Stimulated activated CD8-positive, alpha-beta memory T cell treated with anti-CD3 and anti-CD28 coated beads, Interleukin-12 subunit alpha, Interleukin-12 subunit beta, amount 100 ng/mL, for 24 hours (primary cell): ENCODE results near the gene MICOS13.

Source experiments
- DNase-seq: peaks from one replicate; pipeline ENCODE4 v3.0.0-alpha.2; 2020; ENCODE audit errors: extremely low read depth

Gene MICOS13

DNA sequence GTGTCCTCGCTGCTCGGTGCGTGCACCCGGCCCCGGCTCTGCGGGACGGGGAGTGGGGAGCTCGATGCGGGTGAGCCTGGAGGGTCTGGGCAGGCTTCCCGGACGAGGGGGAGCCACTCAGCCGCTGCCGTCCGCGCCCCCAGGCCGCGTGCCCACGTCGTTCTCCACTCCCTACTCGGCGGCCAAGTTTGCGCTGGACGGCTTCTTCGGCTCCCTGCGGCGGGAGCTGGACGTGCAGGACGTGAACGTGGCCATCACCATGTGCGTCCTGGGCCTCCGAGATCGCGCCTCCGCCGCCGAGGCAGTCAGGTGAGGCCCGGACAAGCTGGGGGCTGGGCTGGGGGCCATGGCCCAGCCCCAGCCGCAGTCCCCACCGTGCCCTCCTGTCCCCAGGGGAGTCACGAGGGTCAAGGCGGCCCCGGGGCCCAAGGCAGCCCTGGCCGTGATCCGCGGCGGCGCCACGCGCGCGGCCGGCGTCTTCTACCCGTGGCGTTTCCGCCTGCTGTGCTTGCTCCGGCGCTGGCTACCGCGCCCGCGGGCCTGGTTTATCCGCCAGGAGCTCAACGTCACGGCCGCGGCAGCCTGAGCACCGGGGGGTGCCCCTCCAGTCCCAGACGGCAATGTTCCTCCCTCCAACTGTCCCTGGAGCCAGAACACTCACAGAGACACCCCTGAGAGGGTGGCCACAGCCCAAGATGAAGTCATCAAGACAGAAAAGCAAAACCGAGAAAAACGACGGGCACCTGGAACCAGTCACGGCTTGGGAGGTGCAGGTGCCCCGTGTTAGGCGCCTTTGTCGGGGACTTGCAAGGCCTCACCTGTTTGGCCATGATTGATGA is 7.3 kb upstream of the MICOS13 start:
- DNase-seq: no peak

DNA sequence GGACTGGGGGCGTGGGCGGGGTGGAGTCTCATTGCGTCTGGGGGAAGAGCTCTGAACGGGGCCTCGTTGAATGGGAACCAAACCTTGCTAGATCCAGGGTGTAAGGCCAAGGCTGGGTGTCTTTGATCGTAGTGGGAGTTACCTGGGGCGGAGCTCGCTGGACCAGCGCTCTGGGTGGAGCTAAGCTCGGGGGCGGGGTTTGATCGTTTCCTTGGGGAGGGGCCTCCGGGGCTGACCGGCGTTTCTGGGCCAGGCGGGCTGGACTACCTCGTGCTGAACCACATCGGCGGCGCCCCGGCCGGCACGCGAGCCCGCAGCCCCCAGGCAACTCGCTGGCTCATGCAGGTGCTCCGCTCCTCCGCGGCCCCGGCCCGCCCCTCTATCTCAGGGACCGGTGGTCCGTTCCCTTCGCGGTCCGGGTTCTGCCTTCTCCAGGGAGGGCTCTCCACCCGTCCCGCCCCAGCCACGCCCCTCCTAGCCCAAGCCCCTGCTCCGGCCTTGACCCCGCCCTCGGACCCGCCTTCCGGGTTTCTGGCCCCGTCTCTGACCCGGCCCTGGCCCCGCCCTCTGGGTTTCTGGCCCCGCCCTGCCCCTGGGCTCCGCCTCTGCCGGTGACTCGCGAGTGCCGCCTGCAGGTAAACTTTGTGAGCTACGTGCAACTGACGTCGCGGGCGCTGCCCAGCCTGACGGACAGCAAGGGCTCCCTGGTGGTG is 6.5 kb upstream of the MICOS13 start:
- peak; percentile 99 for DNase-seq

DNA sequence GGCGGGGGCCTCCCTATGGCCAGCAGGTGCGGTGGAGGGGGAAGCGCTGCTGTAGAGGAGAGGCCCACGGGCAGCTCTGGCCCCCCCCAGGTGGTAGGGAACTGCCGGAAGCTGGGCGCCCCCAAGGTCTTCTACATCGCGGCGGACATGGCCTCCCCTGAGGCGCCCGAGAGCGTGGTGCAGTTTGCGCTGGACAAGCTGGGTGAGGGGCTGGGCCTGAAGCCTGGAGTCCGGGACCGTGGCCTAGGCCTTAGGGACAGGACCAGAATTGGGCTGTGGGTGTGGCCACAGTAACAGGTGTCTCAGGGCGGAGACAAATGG is 6.0 kb upstream of the MICOS13 start:
- no peak for DNase-seq

DNA sequence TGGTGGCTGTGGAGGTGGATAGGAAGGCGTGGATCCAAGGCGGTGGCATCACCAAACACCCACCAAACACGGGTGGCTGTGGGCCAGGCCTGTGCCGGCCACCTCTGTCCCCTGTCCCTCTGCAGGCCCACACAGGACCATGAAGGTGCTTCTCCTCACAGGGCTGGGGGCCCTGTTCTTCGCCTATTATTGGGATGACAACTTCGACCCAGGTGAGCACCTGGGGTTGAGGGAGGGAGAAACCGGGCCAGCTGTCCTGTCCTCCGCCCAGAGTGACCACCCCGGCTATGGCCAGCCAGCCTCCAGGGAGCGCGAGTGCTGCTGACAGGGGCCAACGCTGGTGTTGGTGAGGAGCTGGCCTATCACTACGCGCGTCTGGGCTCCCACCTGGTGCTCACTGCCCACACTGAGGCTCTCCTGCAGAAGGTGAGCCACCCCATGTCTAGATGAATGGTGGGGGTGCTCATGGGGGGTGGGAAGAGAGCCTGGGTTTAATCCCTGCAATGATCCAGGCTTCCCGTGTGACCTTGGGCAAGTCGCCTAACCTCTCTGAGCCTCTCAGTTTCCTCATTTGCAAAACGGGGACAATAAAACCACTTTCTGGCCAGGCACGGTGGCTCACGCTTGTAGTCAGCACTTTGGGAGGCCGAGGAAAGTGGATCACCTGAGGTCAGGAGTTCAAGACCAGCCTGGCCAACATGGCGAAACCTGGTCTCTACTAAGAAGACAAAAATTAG is 4.5 kb upstream of the MICOS13 start:
- DNase-seq: no peak

DNA sequence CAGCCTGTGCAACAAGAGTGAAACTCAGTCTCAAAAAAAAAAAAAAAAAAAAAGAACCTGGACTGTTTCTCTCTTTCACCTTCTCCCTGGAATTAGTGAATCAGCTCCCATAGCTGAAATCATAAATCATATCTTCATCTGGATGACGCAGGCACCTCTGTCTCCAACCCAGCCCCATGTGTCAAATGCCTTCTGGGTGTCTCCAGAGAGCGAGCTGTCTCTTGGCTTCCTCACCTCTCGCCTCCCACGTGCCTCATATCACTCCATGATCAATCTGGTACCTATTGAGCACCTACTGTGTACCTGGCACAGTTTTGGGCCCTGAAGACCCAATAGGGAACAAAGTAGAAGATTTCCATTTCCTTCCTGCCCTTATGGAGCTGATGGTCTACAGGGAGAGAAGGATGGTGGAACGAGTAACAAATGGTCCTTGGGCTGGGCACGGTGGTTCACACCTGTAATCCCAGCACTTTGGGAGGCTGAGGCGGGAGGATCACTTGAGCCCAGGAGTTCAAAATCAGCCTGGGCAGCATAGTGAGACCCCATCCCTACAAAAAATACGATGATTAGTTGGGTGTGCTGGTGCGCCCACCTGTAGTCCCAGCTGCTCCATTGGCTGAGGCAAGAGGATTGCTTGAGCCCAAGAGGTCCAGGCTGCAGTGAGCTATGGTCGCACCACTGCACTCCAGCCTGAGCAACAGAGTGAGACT is 3.0 kb upstream of the MICOS13 start:
- no peak for DNase-seq

DNA sequence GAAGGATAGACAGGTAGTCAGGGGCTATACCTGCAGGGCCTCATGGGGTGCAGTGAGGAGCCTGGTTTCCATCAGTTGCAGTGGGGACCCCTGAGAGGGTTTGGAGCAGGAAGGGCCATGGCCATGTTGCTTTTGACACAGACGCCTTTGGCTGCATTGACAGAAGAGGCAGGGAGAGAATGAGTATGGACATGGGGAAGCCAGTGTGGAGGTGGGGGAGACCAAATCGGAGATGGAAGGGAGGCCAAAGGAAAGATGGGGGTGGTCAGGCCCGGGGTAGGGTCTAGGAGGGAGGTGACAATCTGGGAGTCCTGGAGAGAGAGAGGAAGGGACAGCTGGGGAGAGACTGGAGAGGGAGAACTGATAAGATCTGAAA is 1.8 kb upstream of the MICOS13 start:
- no peak for DNase-seq

DNA sequence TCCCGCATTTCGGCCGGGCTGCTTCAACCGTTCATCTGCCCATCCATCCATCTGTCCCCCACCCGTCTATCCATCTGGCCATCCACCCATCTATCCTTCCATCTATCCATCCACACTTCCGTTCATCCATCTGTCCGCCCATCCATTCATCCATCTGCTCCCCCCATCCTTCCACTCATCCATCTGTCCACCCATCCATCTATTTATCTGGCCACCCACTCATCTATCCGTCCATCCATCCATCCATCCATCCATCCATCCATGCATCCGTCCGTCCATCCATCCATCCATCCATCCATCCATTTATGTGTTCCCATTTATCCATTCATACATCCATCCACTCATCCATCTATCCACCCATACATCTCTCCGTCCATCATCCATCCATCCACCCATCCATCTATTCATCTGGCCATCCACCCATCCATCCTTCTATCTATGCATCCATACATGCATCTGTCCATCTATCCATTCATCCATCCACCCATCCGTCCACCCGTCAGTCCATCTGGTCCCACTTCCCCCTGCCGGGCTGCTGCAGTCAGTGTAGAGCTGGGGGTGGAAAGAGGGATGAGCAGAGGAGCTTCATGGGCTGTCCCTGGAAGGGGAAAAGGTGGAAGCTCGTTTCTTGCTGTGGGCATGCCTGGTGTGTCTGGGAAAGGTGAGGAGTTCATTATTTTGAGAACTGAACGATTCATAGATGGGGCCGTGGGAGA is 1.2 kb upstream of the MICOS13 start:
- no peak for DNase-seq

DNA sequence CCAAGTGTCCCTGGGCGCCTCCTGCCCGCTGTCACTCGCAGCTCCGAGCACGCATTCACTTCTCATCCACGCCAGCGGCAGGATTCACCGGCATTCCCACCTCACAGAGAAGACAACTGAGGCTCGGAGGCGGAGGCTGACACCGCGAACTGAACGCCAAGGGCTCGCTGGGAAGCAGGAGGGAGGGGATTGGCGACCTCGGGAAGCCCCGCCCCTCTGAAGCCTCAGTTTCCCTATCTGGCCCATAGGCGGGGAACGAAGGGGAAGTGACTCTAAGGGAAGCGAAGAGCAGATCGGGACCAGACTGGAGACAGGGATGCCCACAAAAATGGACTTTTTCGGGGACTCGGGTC is 256 bp downstream of the MICOS13 start:
- no peak for DNase-seq

DNA sequence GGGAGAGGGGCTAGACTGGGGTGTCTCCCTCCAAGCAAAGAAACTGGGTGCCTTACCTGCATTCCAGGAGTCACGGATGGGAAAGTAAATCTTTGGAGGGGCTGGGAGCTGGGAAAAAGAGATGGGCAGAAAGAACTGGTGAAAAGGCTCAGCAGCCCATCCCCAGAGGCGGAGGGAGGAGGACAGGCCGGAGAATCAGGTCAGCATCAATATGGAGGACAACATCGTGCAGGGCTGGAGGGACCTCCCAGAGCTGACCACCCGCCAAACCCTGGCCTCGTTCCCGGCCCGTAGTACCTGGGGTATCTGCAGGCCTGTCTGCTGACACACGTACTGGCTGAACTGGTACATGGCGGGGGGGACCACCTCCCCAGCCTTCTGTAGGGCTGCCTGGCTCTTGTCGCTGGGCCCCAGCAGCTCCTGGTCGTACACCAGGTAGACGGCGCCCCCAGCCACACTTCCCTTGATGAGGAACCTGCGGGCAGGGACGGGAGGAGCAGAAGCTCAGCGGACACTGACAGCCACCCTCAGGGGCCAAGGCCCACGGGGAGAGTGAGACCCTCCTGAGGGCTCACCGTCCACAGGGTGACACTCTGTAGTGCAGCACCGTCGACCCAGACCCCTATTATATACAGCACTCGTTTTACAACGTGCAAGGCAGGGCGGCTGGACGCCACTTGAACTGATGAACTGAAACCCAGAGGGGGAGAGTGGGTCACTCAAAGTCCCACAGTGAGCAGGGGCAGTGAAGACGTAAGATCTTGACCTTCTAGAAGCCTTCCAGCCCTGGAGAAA is 830 bp downstream of the MICOS13 start:
- no peak for DNase-seq

DNA sequence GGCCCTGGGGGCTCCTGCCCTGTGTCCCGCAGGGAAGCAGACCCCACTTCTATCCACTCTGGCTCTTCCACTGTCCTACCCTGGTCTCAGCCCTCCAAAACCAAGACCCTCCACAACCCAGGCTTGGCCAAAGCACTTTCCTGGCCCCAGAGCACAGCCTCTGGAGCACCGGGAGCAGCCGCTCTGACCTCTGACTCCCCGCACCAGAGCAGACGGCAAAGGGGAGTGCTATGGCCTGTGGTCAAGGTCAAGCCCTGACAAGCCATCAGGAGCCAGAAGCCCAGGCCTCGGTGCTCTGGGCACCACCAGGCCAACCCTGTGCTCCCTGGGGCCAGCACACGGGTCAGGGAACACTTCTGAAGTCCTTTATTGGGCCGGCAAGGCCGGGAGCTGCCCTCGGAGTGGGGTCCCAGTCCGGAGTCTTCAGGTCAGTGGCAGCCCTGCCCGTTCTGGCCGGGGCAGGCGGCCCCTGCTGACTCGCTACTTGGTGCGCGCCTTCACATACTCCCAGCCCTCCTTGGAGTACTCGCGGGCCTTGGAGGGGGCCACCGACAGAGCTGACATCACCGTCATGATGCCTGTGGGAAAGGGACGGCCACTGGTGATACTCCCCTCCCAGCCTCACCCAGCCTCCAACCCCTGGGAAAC is 2.1 kb downstream of the MICOS13 start:
- no peak for DNase-seq

DNA sequence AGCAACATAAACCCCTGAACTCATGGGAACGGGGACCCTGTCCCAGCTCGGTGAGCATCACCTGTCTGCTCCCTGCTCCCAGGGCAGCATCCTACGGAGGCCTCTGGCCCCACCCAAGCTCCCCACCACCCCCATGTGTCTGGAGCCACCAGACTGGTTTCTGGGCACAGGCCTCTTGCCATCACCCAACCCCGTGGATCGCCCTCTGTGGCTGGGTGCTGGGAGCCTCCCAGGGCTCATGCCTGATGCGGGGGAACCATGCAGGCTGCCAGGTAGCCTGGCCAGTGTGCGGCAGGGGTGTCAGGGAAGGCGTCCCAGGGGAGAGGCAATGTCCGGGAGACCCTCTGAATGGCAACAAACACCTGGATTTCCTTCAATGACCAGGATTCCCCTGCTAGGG is 2.7 kb downstream of the MICOS13 start:
- no peak for DNase-seq

DNA sequence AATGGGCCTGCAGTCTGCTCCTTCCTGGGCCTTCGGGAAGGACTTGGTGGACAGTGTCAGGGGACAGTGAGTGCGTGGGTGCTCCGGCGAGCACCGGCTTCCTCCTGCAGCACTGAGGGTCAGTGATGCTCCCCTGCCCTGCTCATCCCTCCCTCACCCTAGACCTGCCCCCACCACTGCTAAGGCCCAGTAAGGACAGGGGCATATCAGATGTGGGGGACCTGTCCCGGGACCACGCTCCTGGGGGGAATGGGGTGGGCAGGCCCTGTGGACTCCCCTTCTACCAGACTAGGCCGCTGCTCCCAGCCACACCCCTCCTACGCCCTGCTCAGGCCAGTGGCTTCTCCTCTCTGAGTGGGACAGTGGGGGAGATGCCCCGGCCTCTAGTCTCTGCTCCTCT is 3.2 kb downstream of the MICOS13 start:
- no peak for DNase-seq

DNA sequence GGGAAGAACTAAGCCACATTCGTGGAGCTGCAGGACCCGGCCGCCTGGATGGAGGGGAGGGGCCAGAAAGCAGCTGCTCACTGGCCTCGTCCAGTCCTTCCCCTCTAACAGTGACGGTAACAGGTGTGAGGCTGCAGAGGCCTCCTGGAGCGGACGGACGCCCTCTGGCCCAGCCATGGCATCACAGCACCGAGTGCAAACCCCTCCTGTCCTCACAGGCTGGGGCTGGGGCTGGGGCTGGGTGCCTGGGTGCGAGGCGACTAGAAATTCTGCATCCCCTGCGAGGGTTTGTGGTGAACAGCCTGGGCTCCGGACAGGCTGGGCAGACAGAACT is 3.6 kb downstream of the MICOS13 start:
- DNase-seq: no peak

DNA sequence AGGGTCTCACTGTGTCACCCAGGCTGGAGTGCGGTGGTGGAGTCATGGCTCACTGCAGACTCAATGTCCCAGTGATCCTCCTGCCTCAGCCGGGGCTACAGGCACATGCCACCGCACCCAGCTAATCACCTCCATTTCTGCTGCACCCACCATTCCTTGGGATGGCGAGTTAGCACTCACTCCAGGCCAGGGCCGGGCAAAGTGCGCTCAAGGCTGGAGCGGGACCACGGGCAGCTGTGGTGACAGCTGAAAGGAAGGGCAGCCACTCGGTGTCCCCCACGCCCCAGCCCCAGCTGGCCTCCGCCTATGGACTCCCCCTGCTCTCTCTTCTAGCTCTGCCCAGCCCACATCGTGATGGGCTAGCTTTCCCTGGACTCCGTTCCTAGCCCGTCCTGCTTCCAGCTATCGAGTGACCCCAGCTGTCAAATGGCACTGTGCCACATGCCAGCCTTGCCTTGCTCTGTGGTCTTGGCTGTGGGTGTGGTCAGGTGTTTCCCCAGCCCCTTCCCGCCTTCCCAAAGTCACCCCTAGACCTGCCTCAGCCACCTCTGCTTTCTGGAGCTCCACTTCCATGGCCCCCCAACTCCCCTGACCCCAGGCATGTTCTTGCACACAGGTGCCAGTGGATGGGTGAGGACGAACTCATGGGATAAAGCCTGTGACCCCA is 4.1 kb downstream of the MICOS13 start:
- no peak for DNase-seq

DNA sequence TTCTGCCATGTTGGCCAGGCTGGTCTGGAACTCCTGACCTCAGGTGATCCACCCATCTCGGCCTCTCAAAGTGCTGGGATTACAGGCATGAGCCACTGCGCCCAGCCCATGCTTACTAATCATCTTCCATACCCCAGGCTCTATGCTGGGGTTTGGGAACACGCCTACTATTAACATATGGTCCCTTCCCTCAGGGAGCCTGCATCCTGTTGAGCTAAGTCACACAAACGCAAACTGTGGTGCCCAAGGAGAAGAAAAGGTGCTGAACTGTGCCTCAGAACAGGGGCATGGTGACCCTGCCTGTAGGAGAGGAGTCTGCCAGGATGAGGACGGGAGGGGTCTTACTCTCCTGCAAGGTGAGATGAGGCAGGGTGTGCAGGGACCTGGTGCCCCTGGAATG is 5.6 kb downstream of the MICOS13 start:
- DNase-seq: no peak

DNA sequence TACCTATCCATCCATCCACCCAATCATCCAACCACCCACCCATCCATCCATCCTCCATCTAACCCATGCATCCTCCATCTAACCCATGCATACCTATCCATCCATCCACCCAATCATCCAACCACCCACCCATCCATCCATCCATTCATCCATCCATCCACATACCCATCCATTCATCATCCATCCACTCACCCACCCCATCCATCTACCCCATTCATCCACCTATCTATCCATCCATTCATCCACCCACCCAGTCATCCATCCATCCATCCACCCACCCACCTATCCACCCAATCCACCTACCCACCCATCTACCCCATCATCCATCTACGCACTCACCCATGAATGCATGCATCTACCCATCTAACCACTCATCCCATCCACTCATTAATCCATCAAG is 6.6 kb downstream of the MICOS13 start:
- DNase-seq: no peak

DNA sequence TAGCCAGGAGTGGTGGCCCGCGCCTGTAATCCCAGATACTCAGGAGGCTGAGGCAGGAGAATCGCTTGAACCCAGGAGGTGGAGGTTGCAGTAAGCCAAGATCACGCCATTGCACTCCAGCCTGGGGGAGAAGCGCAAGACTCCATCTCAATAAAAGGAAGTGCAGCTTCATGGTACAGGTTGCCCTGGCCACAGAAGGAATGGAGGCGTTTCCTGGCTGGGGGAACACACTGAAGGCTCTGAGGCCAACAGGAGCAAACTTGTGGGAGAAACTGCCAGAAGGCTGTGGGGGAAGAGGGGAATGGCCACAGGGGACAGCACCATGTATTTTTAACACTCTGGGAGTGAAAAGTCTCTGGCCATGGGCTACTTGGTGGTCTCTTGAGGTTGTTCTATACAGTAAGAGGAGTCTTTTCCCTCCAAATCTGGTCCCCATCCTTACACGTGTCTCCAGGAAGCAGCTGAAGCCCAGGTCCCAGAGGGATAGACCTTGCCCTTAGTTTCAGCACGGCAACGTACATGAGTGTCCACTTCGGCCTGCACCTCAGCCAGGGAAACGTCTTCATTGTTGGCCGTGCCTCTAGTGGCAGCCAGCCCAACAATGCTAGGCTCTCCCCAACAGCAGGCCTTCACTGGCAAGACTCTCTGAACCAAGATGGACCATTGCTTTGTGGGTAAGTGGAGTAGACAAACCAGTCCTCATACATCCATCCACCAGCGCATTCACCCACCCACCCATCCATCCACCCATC is 7.4 kb downstream of the MICOS13 start:
- no peak for DNase-seq

DNA sequence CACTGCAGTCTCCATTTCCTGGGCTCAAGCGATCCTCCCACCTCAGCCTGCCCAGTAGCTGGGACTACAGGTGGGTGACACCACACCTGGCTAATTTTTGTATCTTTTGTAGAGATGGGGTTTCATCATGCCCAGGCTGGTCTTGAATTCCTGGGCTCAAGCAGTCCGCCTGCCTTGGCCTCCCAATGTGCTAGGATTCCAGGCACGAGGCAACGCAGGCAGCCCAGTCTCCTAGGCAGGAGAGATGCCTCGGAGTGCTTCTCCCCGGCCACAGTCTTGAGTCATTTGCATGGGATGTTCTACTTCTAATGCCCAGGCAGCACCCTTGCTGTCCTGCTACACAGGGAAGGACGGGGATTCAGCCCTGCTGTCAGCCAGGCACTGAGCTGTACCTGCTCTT is 8.7 kb downstream of the MICOS13 start:
- DNase-seq: no peak

DNA sequence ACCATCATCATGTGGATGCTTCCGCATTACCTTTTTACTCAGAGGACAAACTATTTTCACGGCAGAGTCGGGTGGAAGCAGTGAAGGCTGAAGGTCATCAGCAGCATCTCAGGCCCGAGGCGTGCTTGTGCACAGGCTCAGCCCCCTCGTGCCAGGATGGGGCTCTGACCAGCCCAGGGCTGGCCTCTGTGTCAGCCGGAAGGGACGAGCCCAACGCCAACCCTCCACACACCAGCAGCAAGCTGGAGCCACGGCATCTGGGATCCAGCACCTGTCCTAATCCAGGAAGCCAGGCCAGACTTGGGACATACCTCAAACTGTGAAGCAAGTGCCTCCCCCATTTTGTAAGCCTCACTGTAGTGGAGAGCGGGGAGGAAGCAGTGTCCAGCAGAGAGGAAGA is 11.1 kb downstream of the MICOS13 start:
- no peak for DNase-seq
